ENCODE data around the gene IGDCC3.

The IGDCC3 gene

DNA sequence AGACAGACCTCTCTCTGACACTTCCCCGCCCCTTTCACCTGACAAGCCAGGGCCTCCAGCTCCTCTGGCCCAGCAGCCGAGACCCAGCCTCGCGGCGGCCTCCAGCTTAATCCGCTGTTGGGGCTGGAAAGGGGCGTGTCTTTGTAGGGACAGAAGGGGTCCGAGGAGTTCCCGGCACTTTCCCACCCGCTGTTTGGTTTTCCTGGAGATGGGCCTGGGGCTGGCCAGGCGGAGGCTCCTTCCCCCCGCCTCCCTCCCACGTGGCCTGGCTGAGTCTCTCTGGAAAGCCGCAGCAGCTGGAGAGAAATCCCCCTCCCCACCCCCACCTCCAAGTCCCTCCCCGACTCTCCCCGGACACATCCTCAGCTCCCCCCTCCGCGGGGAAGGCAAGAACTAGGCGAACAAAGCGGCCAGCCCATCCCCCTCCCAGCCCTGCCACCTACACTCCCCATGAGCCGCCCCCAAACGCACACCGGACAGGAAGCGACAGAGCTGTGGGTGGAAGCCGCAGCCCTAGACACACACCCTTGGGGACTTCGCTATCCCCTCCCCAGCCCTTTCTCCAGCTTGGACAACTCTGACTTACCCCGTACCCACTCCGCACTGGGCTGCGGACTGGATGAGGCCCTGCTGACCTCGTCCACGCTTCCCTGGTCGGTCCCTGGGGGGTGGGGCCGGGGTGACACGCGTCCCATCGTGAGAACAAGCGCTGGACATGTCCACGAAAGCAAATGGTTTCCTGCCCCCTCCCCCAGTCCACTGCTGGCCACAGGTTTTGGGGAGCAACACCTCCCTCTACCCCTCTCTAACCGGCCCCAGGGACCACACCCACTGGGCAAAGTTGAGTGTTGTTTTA is 43.8 kb upstream of the IGDCC3 start:
- H3K4me3 ChIP-seq (replicated peaks; ENCODE audit: low read depth, low read length), result peak overlapping the region; percentile 61
- TF ChIP-seq, protein P1, sequence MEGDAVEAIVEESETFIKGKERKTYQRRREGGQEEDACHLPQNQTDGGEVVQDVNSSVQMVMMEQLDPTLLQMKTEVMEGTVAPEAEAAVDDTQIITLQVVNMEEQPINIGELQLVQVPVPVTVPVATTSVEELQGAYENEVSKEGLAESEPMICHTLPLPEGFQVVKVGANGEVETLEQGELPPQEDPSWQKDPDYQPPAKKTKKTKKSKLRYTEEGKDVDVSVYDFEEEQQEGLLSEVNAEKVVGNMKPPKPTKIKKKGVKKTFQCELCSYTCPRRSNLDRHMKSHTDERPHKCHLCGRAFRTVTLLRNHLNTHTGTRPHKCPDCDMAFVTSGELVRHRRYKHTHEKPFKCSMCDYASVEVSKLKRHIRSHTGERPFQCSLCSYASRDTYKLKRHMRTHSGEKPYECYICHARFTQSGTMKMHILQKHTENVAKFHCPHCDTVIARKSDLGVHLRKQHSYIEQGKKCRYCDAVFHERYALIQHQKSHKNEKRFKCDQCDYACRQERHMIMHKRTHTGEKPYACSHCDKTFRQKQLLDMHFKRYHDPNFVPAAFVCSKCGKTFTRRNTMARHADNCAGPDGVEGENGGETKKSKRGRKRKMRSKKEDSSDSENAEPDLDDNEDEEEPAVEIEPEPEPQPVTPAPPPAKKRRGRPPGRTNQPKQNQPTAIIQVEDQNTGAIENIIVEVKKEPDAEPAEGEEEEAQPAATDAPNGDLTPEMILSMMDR (IDR thresholded peaks at IDR 0.05; ENCODE audit: insufficient read depth, low read length, poor library complexity, severe bottlenecking), result no peak
- peak; percentile 52 for DNase-seq (ENCODE audit: extremely low read depth, insufficient read length)
- H3K27me3 ChIP-seq (replicated peaks; ENCODE audit: control insufficient read depth, insufficient read depth, low read length), result no peaks in the 10 kb centered on the region; the same call in none of the 2 replicates
- H3K36me3 ChIP-seq (ENCODE audit: control insufficient read depth, insufficient read depth, low read length), result no peaks in the 10 kb centered on the region

DNA sequence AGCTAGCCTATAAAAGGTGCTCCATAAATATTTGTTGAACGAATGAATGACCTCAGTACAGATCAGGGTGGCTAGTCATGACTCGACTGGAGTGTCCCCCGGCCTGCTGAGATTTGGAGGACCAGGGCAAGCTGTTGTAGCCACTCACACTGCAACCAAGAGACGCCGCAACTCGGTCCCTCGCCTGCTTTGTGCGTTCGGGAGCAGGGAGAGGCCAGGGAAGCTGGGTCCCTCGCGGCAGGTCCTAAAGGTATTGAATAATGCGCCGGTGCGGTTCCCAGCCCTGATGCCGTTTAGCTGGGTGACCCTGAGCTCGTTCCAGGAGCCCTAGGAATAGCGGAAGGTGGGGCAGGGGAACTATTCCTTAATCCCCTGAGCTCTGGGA is 43.2 kb upstream of the IGDCC3 start:
- peak overlapping the region; percentile 61 for H3K4me3 ChIP-seq (replicated peaks; ENCODE audit: low read depth, low read length)
- no peaks in the 10 kb centered on the region; the same call in none of the 2 replicates for H3K27me3 ChIP-seq (replicated peaks; ENCODE audit: control insufficient read depth, insufficient read depth, low read length)
- no peak for DNase-seq (ENCODE audit: extremely low read depth, insufficient read length)
- TF ChIP-seq, protein P1 (IDR thresholded peaks at IDR 0.05; ENCODE audit: insufficient read depth, low read length, poor library complexity, severe bottlenecking), result no peak
- no peaks in the 10 kb centered on the region for H3K36me3 ChIP-seq (ENCODE audit: control insufficient read depth, insufficient read depth, low read length)

GRCh38 chr15:65418596-65418995 is 40.8 kb upstream of the IGDCC3 start:
- Histone ChIP-seq H3K27me3 (replicated peaks; ENCODE audit: control insufficient read depth, insufficient read depth, low read length) (no peaks in the 10 kb centered on the region; the same call in none of the 2 replicates), H3K36me3 (ENCODE audit: control insufficient read depth, insufficient read depth, low read length) (no peaks in the 10 kb centered on the region), H3K4me3 (replicated peaks; ENCODE audit: low read depth, low read length) (no peak overlapping the region)
- no peak for DNase-seq (ENCODE audit: extremely low read depth, insufficient read length)
- TF ChIP-seq, protein P1 (IDR thresholded peaks at IDR 0.05; ENCODE audit: insufficient read depth, low read length, poor library complexity, severe bottlenecking), result no peak

GRCh38 chr15:65416845-65417416 is 39.1 kb upstream of the IGDCC3 start:
- DNase-seq (ENCODE audit: extremely low read depth, insufficient read length), result no peak
- Histone ChIP-seq H3K27me3 (replicated peaks; ENCODE audit: control insufficient read depth, insufficient read depth, low read length) (no peaks in the 10 kb centered on the region; the same call in 1 of the 2 replicates), H3K4me3 (replicated peaks; ENCODE audit: low read depth, low read length) (no peak overlapping the region), H3K36me3 (ENCODE audit: control insufficient read depth, insufficient read depth, low read length) (no peaks in the 10 kb centered on the region)
- TF ChIP-seq, protein P1 (IDR thresholded peaks at IDR 0.05; ENCODE audit: insufficient read depth, low read length, poor library complexity, severe bottlenecking), result no peak

- Histone ChIP-seq H3K36me3 (ENCODE audit: control insufficient read depth, insufficient read depth, low read length) (no peaks in the 10 kb centered on the region), H3K27me3 (replicated peaks; ENCODE audit: control insufficient read depth, insufficient read depth, low read length) (no peaks in the 10 kb centered on the region; the same call in 1 of the 2 replicates), H3K4me3 (replicated peaks; ENCODE audit: low read depth, low read length) (no peak overlapping the region)
- TF ChIP-seq, protein P1 (IDR thresholded peaks at IDR 0.05; ENCODE audit: insufficient read depth, low read length, poor library complexity, severe bottlenecking), result no peak
- no peak for DNase-seq (ENCODE audit: extremely low read depth, insufficient read length)
Measured at GRCh38 chr15:65414841-65415621, 37.2 kb upstream of the IGDCC3 start.
